Astrocyte (in vitro differentiated cells and primary cell): ENCODE data around the gene CPXM1.

Source experiments
- EZH2 ChIP-seq: IDR thresholded peaks from 2 replicates; pipeline ENCODE4 v1.6.1; 2012; ENCODE audit warnings: mild to moderate bottlenecking, low read length, inconsistent platforms; ENCODE audit not compliant: insufficient read depth
- TF ChIP-seq, protein P1 (sequence below): IDR thresholded peaks from 2 replicates; pipeline ENCODE4 v1.5.1; 2011; ENCODE audit warnings: low read depth, mild to moderate bottlenecking, inconsistent platforms, low read length, moderate library complexity; ENCODE audit not compliant: insufficient read depth

DNA sequence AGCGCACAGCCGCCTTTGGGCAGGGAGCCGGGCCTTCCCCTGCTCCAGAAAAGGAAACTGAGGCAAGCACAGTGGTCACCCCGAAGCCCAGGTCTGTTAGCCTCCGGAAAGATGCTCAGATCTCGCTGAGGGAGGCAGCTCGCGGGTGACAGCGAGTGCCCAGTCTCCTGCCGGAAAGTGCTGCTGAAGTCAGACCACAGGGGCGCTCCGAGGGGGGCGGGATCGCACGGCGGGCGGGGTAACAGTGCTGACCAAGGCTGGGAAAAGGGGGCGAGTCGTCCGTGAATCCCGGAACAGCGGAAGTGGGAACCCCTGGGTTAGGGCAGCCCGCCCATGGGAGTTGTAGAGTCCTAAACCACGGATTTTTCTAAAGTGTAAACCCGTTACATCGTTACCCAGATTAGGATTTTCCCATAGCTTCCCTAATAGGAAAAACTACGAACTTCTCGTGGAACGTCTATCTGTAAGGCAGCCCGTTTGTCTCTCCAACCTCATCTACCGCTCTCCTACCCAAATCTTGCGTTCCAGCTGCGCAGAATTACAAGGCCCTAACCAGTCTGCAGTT, 40.6 kb upstream of the CPXM1 start:
- TF ChIP-seq, protein P1, sequence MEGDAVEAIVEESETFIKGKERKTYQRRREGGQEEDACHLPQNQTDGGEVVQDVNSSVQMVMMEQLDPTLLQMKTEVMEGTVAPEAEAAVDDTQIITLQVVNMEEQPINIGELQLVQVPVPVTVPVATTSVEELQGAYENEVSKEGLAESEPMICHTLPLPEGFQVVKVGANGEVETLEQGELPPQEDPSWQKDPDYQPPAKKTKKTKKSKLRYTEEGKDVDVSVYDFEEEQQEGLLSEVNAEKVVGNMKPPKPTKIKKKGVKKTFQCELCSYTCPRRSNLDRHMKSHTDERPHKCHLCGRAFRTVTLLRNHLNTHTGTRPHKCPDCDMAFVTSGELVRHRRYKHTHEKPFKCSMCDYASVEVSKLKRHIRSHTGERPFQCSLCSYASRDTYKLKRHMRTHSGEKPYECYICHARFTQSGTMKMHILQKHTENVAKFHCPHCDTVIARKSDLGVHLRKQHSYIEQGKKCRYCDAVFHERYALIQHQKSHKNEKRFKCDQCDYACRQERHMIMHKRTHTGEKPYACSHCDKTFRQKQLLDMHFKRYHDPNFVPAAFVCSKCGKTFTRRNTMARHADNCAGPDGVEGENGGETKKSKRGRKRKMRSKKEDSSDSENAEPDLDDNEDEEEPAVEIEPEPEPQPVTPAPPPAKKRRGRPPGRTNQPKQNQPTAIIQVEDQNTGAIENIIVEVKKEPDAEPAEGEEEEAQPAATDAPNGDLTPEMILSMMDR: no peak
- TF ChIP-seq EZH2: no peak
